ELR (cell line): ENCODE data around the gene FRMD6.
"Not testable (repeated sequence)": the region's sequence is repeated elsewhere in the genome, so short reads cannot be mapped to it uniquely, and the experiment has no call there.

ENCODE experiments used
- DNase-seq: peaks from one replicate; pipeline ENCODE4 v3.0.0-alpha.2; 2015; ENCODE audit warnings: low read depth

Gene FRMD6

DNA sequence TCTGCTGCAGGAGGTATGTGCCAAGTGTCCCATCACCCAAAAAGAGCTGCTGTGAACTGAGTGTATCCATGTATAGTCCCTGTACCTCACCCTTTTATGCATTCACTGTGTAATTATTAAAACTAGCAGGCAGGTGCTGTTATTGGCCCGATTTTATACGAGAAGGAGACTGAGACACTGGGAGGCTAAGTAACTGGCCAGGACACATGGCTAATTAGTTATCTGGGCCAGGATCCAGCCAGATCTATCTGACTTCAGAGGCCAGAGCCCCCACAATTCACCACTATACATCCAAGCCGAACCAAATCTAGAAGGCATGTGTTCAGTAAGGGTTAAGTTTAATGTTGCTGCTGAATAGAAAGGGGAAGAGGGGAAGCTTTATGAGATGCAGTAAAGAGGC lies 73.4 kb downstream of the FRMD6 start:
- no peak for DNase-seq

DNA sequence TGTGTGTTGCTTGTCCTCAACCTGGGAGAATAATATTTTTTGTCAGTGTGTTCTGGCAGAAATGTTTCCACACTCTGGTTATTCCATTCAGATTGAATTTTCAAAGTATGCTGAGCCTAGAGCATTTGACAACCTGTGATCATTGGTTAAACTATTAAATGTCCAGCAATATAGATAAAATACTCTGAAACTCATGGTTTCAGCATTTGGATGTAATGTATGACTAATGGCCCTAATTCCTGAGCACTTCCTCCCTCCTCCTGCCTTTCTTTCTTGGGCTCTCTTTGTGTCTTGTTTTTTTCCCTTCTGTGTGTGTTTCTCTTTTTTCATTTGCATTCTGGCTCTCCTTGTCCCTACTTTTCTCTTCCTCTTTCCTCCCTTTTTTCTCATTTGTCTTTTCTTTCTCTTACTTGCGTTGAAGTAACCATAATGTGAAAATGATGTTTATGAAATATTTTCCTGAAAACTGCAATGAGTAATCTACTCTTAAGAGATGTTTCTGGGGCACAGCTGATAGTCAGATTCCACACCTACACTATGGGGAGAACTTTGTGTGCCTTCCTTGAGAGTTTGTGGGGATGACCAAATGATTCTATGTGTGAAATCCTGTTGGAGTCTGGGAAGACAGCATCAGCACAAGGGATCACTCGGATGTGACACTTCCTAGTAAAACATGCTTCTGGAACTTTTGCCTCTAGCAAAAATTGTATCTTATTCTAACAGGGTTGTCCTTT lies 74.6 kb downstream of the FRMD6 start:
- peak; percentile 74 for DNase-seq

DNA sequence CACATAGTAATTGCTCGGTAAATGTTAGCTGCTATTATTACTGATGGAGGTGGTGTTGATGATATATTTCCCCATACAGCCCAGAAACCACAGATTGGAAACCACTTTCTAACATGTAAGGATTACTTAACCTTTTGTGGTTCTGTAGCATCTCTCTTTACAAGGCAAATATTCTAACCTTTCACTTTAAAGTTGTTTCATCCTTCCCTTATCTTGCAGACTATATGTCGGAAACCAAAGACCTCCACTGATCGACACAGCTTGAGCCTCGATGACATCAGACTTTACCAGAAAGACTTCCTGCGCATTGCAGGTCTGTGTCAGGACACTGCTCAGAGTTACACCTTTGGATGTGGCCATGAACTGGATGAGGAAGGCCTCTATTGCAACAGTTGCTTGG lies 75.8 kb downstream of the FRMD6 start:
- no peak for DNase-seq

DNA sequence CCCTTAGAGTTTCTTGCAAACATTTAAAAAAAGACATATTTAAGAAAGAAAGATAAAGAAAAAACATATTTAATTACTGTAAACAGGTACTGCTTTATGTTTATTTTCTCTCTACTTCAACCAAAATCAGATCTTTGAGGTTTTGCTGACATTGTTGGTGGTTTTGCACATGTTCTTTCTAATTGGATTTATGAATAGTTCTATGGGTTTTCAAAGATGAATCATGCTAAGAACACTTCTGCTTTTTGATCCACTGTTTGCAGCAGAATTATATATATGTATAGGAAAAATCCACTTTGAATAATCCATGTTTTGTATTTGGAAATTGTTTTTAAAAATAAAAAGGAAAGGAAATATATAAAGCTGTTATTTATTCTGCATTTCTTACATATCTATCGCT lies 78.4 kb downstream of the FRMD6 start:
- no peak for DNase-seq

DNA sequence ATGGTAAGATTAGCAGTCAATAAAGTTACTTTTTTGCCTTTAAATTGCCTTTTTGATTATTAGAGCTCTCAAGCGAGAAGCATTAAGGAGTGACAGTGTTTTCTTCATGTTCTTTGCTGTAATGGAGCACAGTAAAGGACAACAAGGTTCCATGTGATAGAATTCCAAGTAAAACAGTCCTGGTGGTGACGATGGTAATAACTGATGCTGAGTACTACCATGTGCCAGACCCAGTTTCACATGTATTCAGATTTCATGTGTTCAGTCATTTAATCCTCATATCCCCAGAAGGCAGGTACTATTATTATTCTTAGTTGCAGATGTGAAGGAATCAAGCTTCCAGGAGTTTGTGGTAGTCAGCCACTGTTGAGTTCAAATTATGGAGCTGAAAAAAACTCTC lies 79.0 kb downstream of the FRMD6 start:
- no peak for DNase-seq

DNA sequence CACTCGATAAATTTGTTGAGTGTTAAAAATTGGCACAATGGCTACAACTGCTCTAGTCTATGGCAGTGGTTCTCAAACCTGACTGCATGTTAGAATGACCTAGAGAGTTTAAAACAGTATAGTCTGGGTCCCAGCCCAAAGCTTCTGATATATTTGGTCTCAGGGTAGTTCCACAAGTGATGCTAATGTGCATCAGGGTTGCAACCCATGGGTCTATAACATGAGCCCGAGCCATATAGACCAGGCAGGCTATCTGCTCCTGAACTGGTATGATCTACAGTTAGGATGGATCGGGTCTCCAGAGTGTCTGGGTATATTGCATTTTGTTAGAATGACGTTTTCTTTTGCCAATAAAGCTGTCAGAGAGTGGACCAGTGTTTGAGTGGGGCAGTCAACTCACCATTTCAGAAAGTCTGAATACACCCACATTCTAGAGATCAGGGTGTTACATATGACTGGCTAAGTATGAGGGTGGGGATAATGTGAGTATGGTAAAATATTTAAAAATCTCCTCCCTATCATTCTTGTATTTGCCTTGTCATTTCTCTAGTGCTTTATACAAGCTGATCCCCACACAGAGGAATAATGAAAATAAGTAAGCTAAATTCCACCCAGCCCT lies 80.9 kb downstream of the FRMD6 start:
- peak; percentile 34 for DNase-seq

DNA sequence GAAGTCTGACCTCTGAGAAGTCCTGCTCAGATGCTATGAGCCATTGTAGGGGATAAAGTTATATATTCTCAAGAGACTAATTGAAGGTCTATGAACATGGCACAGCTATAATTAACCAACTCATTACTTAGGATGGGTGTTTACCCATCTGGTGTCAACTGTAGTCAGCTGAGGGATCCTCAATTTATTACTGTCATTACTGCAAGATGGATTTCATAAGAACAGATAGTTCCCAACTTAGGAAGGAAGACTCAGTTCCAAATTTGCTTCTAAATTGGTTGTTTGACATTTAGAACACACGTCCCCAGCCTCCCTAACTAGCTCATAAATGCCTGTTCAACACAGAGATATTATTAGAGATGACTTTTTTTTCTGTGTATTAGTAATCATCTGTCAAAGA lies 81.4 kb downstream of the FRMD6 start:
- no peak for DNase-seq

DNA sequence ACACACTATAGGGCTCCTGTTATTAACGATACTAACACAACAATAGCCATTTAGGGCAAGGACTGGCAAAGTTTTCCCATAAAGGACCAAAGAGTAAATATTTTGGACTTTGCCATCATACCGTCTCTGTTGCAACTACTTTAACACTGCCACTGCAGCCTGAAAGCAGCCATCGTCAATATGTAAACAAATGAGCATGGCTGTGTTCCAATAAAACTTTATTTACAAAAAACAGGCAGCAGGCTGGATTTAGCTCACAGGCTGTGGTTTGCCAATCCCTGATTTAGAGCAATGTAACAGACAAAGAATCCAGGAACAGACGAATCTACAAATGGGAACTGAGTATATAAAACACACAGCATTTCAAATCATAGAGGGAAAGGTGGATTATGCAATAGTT lies 84.1 kb downstream of the FRMD6 start:
- DNase-seq = no peak

DNA sequence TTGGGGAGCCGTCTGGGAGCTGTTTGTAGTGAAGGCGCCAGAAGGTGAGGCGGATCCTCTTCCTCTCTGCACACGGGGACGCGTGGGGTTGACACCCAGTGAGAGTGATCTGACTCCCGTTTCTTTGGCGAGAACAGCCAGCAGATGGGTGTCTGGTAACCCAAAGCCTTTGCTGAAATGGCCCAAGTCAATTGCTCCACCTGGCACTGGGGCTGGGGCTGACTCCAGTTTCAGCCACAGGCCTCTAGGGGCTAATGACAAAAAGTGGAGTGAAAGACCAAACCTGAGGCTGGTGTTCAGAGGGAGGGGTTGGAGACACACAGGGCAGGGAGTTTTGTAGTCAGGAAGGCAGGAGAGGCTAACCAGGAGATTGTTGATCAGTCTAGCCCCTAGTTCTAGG lies 87.0 kb downstream of the FRMD6 start:
- no peak for DNase-seq

DNA sequence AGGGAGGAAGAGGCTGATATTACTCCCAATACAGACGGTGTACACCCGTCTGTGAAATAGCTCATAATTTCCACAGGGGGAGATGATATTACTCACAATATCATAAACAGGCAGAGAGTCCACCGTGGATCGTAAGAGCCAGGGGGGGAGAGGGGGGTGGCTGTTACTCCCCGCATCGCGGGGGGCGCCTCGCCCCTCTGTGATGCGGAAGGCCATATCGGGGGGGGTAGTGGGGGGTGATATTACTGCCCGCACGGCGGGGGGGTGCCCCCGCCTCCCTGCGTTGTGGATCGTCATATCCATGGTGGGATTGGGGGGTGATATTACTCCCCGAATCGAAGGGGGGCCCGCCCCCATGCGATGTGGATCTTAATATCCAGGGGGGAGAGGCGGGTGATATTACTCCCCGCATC lies 91.9 kb downstream of the FRMD6 start:
- DNase-seq = no peak

DNA sequence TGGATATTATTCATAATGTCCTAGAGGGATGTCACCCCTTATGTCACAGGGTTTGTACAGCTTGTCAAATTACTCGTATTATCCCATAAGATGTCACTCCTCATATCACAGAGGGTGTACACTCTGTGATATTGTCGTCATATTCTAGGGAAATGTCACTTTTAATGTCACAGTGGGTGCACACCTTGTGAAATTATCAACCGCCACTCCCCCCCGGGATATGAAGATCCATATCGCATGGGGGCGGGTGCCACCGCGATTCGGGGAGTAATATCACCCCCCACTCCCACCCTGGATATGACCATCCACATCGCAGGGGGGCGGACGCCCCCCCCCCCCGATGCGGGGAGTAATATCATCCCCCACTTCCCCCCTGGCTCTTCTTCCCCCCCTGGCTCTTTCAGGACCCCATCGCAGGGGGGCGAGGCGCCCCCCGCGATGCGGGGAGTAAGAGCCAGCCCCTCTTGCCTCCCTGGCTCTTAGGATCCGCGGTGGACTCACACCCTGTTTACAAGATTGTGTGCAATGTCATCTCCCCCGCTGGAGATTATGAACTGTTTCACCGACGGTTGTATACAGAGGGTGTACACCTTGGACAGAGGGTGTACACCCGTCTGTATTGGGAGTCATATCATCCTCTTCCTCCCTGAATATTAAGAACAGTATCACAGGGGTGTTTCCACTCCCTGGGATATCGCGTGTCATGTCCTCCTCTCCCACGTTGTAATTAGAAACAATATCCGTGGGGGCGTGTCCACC lies 92.8 kb downstream of the FRMD6 start:
- no peak for DNase-seq

DNA sequence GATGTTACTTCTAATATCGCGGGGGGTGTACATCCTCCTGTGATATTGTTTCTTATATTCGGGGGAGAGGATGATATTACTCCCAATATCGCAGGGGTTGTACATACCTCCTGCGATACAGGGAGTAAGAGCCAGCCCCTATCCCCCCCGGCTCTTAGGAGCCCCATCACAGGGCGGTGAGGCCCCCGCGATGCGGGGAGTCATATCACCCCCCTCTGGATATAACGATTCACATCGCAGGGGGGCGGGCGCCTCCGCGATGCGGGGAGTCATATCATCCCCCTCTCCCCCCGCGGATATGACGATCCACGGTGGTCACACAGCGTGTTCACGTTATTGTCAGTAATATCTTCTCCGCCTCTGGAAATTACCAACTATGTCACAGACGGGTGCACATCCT lies 95.1 kb downstream of the FRMD6 start:
- not testable (repeated sequence) for DNase-seq

DNA sequence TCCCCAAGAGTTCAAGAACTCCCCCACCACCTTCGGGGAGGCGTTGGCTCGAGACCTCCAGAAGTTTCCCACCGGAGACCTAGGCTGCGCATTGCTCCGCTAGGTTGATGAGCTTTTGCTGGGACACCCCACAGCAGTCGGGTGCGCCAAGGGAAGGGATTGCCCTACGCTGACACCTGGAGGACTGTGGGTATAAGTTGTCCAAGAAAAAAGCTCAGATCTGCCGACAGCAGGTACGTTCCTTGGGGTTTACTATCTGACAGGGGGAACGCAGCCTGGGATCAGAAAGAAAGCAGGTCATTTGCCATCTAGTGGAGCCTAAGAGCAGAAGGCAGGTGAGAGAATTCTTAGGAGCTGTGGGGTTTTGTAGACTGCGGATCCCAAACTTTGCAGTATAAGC lies 98.8 kb downstream of the FRMD6 start:
- no peak for DNase-seq

DNA sequence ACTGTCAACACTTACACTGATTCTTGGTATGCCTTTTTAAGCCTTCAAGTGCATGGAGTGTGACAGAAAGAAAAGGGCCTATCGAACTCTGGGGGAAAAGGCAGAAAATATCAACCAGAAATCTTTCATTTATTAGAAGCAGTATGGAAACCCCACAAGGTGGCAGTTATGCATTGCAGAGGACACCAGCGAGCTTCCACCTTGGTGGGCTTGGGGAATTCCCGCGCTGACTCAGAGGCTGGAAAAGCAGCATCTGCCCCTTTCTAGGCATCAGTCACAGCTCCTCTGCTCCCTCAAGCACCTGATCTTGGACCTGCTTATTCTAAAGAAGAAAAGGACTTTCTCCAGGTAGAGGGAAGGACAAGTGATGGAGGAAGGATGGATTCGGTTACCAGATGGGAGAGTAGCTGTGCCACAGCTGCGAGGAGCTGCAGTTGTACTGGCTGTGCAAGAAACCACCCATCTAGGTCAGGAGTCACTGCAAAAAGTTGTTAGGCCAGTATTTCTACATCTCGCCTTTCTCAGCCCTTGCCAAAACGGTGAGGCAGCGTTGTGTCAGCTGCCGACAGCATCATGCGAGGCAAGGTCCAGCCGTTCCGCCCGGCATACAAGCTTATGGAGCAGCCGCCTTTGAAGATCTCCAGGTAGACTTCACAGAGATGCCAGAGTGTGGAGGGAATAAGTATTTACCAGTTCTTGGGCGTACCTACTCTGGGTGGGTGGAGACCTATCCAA lies 100.1 kb downstream of the FRMD6 start:
- DNase-seq = not testable (repeated sequence)

DNA sequence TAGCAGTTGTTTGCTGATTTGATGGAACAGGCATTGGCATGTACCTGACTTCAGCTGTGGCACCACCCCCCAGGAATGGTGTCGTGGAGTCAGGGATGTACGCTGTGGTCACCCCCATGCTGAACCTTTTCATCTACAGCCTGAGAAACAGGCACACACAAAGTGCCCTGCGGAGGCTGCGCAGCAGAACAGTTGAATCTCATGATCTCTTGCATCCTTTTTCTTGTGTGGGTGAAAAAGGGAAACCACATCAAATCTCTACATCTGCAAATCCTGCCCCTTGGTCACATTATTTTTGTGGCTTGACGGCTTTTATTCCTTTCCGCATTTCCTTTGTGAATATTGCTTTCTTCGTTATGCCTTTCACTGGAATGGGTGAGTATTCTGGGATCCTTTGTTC lies 106.0 kb downstream of the FRMD6 start:
- not testable (repeated sequence) for DNase-seq

DNA sequence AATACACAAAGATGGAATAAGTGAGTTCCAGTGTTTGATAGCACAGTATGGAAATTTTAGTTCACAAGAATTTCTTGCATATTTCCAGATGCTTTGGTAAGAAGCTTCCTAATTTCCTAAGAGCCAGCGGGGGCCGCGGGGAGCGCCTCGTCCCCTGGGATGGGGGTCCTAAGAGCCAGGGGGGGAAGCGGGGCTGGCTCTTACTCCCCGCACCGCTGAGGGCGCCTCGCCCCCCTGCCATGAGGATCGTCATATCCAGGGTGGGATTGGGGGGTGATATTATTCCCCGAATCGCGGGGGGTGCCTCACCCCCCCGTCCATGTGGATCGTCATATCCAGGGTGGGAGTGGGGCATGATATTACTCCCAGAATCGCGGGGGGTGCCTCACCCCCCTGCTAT lies 108.2 kb downstream of the FRMD6 start:
- no peak for DNase-seq

DNA sequence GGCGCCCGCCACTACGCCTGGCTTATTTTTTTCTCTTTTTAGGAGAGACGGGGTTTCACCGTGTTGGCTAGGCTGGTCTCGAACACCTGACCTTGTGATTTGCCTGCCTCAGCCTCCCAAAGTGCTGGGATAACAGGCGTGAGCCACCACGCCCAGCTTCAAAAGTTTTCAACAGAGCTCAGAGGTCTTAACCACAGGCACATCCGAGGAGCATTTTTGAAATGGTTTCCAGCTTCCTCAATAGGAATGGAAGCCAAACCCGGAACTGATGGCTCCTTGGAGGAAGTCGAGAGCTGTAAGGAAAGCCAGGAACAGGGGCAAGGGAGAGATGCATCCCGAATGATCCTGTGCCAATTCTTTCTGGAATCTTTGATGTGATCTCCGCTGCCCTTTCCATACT lies 114.0 kb downstream of the FRMD6 start:
- peak; percentile 15 for DNase-seq

DNA sequence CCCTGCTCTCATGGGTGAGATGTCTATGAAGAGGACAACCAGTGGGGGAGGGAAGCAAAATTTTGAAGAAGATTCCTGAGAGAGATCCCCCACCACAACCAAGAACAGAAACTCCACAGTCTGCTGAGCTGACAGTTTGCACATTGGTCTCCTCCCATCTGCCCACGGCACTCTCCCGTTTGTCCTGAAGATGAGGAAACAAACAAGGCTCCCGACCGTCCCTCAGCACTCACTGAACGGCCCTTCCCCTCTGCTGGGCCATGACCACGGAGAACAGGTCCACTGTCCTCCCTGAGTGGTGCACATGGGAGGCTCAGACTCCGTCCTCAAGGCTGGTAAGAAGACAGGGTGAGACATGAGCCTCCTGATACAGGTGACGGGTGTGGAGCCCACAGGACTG lies 114.9 kb downstream of the FRMD6 start:
- not testable (repeated sequence) for DNase-seq

DNA sequence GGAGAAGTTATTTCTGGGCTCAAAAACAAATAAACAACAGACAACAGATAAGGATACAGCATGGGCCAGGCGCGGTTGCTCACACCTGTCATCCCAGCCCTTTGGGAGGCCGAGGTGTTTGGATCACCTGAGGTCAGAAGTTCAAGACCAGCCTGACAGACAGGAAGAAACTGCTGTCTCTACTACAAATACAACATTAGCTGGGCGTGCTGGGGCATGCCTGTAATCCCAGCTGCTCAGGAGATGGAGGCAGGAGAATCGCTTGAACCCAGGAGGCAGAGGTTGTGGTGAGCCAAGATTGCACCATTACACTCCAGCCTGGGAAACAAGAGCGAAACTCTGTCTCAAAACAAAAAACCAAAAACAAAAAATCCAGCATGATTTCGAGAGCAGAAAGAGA lies 117.6 kb downstream of the FRMD6 start:
- not testable (repeated sequence) for DNase-seq

DNA sequence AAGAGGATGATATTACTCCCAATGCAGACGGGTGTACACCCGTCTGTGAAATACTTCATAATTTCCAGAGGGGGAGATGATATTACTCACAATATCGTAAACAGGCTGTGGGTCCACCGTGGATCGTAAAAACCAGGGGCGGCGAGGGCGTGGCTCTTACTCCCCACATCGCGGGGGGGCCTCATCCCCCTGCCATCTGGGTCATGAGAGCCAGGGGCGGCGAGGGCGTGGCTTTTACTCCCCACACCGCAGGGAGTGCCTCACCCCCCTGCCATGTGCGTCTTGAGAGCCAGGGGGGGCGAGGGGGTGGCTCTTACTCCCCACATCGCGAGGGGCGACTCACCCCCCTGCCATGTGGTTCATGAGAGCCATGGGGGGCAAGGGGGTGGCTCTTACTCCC lies 122.5 kb downstream of the FRMD6 start:
- DNase-seq = no peak

DNA sequence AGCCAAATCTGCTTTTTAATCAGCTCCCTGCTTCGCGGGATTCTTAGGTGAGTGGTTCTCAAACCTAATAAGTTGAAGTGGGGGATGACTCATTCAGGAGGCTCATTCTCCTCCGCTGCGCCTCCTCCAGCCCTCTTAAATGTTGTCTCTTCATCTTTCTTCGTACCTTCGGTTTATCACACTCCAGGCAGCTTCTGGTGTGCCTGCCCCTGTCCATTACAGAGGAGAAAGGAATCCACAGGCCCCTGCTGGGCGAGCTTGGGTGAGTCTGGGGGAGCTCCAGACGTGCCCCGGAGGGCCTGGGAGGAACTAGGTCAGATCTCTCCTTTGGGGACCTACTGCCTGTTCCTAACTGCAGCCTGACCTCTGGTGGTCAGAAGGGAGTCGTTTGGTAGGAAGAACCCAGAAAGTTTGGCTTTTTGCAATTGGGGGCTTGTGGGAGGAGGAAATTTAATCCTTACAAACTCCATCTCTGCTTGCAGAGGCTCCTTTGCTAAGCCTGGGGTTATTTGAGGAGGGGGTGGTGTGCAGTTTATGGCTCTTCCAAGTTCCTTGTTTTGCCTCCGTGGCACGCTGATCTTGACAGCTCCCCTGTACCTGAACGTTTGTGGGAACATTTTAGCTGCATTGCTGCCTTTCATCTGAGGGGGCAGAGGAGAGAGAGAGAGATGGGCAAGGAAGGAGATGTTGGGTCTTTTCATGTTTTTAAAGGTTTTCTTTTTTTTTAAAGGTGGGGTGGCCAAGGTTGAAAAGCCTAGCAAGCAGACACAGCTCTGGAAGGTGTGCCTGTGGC lies 124.6 kb downstream of the FRMD6 start:
- DNase-seq = peak; percentile 80
